ENCODE results near the gene SOX5.

- TF ChIP-seq POLR2A (IDR thresholded peaks at IDR 0.05; ENCODE audit: low read depth, low read length) (no peak), POLR2AphosphoS5 (IDR thresholded peaks at IDR 0.05; ENCODE audit: low read depth, low read length) (no peak), TAF1 (IDR thresholded peaks at IDR 0.05; ENCODE audit: low read depth, low read length) (no peak), SPI1 (IDR thresholded peaks at IDR 0.05; ENCODE audit: low read depth, low read length) (no peak), POU2F2 (IDR thresholded peaks at IDR 0.05; ENCODE audit: low read depth, low read length) (no peak)
Observed at GRCh38 chr12:23482571-23482970, 466.9 kb downstream of the SOX5 start.
